Spleen (tissue), 7 donors: ENCODE results near the gene TMEM182.

Experiments used
- POLR2AphosphoS5 ChIP-seq, 3 donors: sonication (generic); formaldehyde crosslinking; IDR thresholded peaks; one replicate each; pipeline ENCODE4 v1.5.1; 2017; ENCODE audit warnings: antibody characterized with exemption in 3 of 3
- TF ChIP-seq, protein P1 (sequence below), 11 experiments: fragments of 200-600 bp in 7 of 11; fragments of 450-650 bp in 4 of 11; sonication (generic) in 4 of 11; IDR thresholded peaks in 8 of 11; conservative IDR thresholded peaks in 3 of 11; 1 replicate in 7 of 11; 2 replicates in 4 of 11; pipeline versions ENCODE4 v1.4.0 to v1.8.0; 2016 to 2021; ENCODE audit warnings: antibody characterized with exemption in 11 of 11, inconsistent platforms in 4 of 11, mild to moderate bottlenecking in 1 of 11
- donor health status: DM: no; HTN: no; CAD: no; lungs with moderate emphysema.
- donor health status: DM: no; HTN: no; CAD: no.
- donor health status: DM: no; HTN: no; CAD: no.

DNA sequence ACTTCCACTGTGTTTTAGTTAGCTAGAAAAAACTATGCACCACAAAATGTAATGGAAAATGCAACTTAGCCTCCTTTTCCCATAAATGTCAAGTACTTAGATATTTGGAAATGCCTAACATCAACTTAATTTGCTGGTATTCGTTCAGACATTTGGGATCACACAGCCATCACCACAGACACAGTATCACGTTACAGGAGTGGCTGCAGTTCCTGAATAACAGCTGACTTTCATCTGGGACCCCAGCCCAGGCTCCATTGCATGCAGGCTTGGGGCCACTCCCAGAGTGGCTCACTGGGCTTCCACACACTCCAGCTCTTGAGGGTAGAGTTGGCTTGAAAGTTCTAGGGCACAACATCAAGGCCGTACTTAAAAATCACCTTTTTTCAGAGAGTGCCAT, 9.3 kb downstream of the TMEM182 start:
- TF ChIP-seq, protein P1, sequence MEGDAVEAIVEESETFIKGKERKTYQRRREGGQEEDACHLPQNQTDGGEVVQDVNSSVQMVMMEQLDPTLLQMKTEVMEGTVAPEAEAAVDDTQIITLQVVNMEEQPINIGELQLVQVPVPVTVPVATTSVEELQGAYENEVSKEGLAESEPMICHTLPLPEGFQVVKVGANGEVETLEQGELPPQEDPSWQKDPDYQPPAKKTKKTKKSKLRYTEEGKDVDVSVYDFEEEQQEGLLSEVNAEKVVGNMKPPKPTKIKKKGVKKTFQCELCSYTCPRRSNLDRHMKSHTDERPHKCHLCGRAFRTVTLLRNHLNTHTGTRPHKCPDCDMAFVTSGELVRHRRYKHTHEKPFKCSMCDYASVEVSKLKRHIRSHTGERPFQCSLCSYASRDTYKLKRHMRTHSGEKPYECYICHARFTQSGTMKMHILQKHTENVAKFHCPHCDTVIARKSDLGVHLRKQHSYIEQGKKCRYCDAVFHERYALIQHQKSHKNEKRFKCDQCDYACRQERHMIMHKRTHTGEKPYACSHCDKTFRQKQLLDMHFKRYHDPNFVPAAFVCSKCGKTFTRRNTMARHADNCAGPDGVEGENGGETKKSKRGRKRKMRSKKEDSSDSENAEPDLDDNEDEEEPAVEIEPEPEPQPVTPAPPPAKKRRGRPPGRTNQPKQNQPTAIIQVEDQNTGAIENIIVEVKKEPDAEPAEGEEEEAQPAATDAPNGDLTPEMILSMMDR (IDR thresholded peaks at IDR 0.05 in 8 of 11, conservative IDR thresholded peaks at IDR 0.05 in 3 of 11), result no peak
- no peak for TF ChIP-seq POLR2AphosphoS5 (IDR thresholded peaks at IDR 0.05)
